Effector memory CD4-positive, alpha-beta T cell (primary cell): ENCODE results near the gene UAP1L1.
"Not testable (repeated sequence)": the region's sequence is repeated elsewhere in the genome, so short reads cannot be mapped to it uniquely, and the experiment has no call there.

Experiments
- DNase-seq, 3 donors: peaks; one replicate each; pipeline ENCODE4 v3.0.0-alpha.2; 2020
- H3K27ac ChIP-seq: 2 replicates; pipeline ENCODE4 v1.7.0; 2013; ENCODE audit warnings: mild to moderate bottlenecking, low read length, moderate library complexity; ENCODE audit not compliant: insufficient read depth, poor library complexity, severe bottlenecking
- H3K27me3 ChIP-seq: replicated peaks from 2 replicates; pipeline ENCODE4 v1.7.0; 2013; ENCODE audit warnings: mild to moderate bottlenecking, low read length; ENCODE audit not compliant: insufficient read depth, control insufficient read depth, poor library complexity, severe bottlenecking
- H3K36me3 ChIP-seq: 2 replicates; pipeline ENCODE4 v1.7.0; 2013; ENCODE audit warnings: mild to moderate bottlenecking, low read length, moderate library complexity; ENCODE audit not compliant: control insufficient read depth, insufficient read depth
- H3K4me1 ChIP-seq: 2 replicates; pipeline ENCODE4 v1.7.0; 2013; ENCODE audit warnings: low read length, mild to moderate bottlenecking; ENCODE audit not compliant: control insufficient read depth, insufficient read depth, poor library complexity, severe bottlenecking
- H3K4me3 ChIP-seq: 2 replicates; pipeline ENCODE4 v1.7.0; 2013; ENCODE audit warnings: low read length, low read depth, mild to moderate bottlenecking; ENCODE audit not compliant: insufficient read depth, poor library complexity, severe bottlenecking
- H3K9me3 ChIP-seq: 2 replicates; pipeline ENCODE4 v1.7.0; 2013; ENCODE audit warnings: mild to moderate bottlenecking, low read length, moderate library complexity; ENCODE audit not compliant: control insufficient read depth

UAP1L1 gene

DNA sequence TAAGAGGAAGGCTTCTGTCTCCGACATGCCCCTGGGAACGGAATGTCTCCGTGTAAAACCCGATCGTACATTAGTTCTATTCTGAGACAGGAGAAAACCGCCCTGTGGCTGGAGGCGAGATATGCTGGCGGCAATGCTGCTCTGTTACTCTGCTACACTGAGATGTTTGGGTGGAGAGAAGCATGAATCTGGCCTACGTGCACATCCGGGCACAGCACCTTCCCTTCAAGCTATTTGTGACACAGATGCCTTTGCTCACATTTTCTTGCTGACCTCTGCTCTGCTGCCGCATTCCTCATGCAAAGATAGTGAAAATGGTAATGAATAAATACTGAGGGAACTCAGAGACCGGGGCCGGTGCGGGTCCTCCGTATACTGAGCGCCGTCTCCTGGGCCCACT lies 39.4 kb downstream of the UAP1L1 start:
- Histone ChIP-seq H3K4me3 (no peak overlapping the region), H3K9me3 (no peaks in the 10 kb centered on the region), H3K4me1 (peaks cover 14% of the 10 kb centered on the region), H3K27ac (no peak overlapping the region), H3K27me3 (no peaks in the 10 kb centered on the region), H3K36me3 (peaks cover 13% of the 10 kb centered on the region)
- no peak for DNase-seq

DNA sequence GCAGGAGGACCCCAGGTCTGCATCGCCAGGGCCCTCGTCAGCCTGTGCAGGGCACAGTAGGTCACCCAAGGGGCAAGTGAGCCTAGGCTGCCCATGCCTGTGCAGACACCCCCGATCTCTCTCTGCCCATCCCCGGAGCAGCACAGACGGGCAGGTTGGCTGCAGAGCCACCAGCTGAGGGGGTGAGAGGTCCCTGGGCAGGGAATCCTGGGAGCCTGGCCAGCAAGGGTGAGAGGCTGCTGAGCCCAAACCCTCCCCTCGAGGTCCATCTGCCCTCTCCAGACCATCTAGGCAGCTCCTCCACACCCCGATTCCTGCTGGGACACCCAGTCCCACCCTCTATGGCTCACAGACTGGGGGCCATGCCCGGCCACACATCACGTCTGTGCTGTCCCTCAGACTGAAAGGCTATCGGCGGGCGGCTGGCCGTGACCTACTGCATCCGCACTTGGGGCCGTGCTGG lies 40.0 kb downstream of the UAP1L1 start:
- no peak for DNase-seq
- H3K36me3 ChIP-seq, result peaks cover 8% of the 10 kb centered on the region
- no peak overlapping the region for H3K4me3 ChIP-seq
- no peak overlapping the region for H3K27ac ChIP-seq
- peaks cover 14% of the 10 kb centered on the region for H3K4me1 ChIP-seq
- H3K27me3 ChIP-seq, result no peaks in the 10 kb centered on the region
- no peaks in the 10 kb centered on the region for H3K9me3 ChIP-seq

DNA sequence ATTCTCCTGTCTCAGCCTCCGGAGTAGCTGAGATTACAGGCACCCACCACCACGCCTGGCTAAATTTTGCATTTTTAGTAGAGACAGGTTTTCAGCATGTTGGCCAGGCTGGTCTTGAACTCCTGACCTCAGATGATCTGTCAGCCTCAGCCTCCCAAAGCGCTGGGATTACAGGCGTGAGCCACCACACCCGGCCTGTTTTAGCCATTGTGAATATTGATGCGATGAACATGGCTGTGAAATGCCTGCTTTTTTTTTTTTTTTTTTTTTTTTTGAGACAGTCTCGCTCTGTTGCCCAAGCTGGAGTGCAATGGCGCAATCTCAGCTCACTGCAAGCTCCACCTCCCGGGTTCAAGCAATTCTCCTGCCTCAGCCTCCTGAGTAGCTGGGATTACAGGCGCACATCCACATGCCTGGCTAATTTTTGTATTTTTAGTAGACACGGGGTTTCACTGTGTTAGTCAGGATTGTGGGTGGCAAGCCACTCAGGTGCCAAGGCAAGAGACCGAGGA lies 40.8 kb downstream of the UAP1L1 start:
- not testable (repeated sequence) for H3K36me3 ChIP-seq, DNase-seq, H3K9me3 ChIP-seq, H3K27me3 ChIP-seq, H3K27ac ChIP-seq, H3K4me3 ChIP-seq
- H3K4me1 ChIP-seq, result peaks cover 14% of the 10 kb centered on the region

DNA sequence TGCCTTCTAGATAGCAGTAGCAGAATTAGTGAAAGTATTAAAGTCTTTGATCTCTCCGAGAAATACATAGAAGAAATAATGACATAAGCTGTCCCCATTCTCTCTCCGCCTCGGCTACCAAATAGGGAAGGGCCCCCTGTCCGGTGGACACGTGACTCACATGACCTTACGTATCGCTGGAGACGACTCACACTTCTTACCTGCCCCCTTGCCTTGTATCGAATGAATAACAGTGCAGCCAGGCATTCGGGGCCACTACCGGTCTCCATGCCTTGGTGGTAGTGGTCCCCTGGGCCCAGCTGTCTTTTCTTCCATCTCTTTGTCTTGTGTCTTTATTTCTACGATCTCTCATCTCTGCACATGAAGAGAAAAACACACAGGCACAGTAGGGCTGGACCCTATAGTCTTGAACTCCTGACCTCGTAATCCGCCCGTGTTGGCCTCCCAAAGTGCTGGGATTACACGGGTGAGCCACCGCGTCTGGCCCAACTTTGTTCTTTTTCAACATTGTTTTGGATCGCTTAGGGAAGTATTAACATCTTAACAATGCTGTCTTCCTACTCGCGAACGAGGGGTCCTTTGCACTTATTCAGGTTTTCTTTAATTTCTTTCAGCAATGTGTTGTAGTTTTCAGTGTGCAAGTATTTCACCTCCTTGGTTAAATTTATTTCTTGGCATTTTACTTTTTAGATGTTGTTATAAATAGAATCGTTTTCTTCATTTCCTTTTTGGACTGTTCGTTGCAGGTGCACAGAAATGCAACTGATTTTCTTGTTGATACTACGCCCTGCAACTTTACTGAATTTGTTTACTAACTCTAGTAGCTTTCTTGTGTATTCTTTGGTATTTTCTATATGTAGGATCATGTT lies 44.8 kb downstream of the UAP1L1 start:
- H3K4me1 ChIP-seq, H3K9me3 ChIP-seq, DNase-seq, H3K4me3 ChIP-seq, H3K36me3 ChIP-seq, H3K27me3 ChIP-seq, H3K27ac ChIP-seq: not testable (repeated sequence)

DNA sequence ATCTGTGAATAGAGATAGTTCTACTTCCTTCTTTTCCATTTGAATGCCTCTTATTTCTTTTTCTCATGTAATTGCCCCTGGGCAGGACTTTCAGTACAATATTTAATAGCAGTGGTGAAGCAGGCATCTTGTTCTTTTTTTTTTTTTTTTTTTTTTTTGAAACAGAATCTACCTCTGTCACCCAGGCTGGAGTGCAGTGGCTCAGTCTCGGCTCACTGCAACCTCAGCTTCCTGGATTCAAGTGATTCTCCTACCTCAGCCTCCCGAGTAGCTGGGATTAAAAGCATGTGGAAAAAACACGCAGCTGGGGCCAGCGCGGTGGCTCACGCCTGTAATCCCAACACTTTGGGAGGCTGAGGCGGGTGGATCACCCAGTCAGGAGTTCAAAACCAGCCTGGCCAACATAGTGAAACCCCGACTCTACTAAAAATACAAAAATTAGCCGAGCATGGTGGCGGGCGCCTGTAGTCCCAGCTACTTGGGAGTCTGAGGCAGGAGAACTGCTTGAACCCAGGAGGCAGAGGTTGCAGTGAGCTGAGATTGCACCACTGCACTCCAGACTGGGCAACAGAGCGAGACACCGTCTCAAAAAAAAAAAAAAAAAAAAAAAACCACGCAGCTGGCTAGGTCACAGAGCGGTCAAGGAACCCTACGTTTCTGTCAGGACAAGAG lies 45.6 kb downstream of the UAP1L1 start:
- not testable (repeated sequence) for H3K9me3 ChIP-seq, H3K4me3 ChIP-seq, H3K27ac ChIP-seq, H3K36me3 ChIP-seq, DNase-seq, H3K27me3 ChIP-seq
- H3K4me1 ChIP-seq, result peaks cover 12% of the 10 kb centered on the region

DNA sequence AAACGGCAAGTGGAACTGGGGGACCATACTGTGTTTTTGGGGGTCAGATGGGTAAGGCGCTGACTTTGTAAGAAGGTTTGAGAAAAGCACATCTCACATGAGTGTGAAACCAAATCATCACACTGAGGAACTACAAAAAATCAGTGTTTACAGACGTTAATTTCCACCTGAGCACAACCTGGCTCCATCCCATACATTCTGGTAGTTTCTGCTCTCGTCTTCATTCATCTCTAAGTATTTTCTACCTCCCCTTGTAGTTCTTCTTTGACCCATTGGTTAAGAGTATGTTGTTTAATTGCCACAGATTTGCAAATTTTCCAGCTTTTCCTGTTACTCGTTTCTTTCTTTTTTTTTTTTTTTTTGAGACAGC lies 46.1 kb downstream of the UAP1L1 start:
- Histone ChIP-seq H3K4me1 (peaks cover 17% of the 10 kb centered on the region), H3K27me3 (no peaks in the 10 kb centered on the region)

DNA sequence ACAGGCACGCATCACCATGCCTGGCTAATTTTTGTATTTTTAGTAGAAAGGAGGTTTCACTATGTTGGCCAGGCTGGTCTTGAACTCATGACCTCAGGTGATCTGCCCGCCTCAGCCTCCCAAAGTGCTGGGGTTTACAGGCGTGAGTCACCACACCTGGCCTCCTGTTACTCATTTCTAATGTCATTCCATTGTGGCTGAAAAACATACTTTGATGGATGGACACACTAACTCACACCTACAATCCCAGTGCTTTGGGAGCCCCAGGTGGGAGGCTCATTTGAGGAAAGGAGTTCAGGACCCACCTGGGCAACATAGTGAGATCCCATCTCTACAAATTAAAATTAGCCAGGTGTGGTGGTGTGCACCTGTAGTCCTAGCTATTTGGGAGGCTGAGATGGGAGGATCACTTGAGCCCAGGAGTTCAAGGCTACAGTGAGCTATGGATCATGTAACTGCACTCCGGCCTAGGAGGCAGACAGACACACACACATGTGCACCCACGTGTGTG lies 46.7 kb downstream of the UAP1L1 start:
- H3K4me3 ChIP-seq, DNase-seq, H3K9me3 ChIP-seq, H3K27me3 ChIP-seq, H3K27ac ChIP-seq, H3K36me3 ChIP-seq: not testable (repeated sequence)
- H3K4me1 ChIP-seq, result peaks cover 23% of the 10 kb centered on the region

More for the DNA sequence above, 46.1 kb downstream of the UAP1L1 start:
- H3K36me3 ChIP-seq, result no peaks in the 10 kb centered on the region
- no peak for DNase-seq
- H3K27ac ChIP-seq, result no peak overlapping the region
- H3K4me3 ChIP-seq, result no peak overlapping the region
- no peaks in the 10 kb centered on the region for H3K9me3 ChIP-seq

DNA sequence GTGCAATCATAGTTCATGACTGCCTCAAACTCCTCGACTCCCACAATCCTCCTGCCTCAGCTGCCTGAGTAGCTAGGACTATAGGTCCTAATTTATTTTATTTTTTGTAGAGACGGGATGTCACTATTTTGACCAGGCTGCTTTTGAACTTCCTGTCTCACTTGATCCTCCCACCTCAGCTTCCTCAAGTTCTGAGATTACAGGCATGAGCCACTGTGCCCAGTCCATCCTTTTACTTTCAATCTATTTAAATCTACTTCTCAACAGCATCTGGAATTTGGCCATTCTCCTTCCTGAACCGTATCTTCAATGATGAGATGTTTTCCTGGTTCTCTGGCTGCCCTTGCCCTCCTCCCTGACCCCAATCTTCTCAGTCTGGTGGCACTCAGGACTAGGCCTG lies 49.5 kb downstream of the UAP1L1 start:
- Histone ChIP-seq H3K36me3 (no peaks in the 10 kb centered on the region), H3K4me1 (peaks cover 28% of the 10 kb centered on the region), H3K27ac (peak overlapping the region; percentile 77), H3K9me3 (peaks cover 13% of the 10 kb centered on the region), H3K27me3 (no peaks in the 10 kb centered on the region), H3K4me3 (peak overlapping the region; percentile 60)
- DNase-seq, result no peak

DNA sequence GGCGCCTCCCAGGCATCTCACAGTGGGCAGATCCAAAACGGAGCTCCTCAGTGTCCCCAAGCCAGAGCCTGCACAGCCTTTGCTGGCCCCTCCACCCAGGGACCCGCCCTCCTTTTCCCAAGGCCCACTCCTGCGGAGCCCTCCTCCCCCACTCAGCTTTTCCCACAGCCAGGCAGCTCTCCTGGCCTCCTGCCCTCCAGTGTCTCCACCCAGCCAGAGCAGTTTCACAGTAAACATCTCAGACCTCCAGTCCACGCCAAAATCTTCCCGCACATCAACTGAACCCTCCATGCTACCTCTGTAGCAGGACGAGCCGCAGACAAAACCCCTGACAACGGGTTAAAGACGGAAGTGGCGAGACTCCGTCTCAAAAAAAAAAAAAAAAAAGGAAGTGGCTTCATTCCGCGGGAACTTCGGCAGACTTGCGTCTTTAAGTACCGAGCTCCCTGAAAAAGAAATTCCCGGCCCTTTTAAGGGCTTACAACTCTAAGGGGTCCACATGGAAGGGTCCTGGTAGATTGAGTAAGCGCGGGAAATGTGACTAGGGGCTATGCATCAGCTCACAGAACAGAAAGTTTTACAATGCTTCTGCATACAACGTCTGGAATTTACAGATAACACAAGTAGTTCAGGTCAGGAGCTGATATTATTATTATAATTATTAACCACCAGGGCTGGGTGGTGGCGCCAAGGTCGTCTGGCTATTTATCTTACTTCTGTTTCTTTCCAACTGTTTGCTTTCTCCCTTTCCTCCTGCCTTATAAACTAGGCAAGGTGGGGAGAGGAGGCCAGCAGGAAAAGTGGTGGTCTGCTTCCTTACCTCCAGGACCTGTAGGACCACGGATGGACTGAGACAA lies 50.2 kb downstream of the UAP1L1 start:
- Histone ChIP-seq H3K4me3 (peak overlapping the region; percentile 60), H3K27ac (peak overlapping the region; percentile 77), H3K4me1 (peaks cover 28% of the 10 kb centered on the region), H3K9me3 (peaks cover 13% of the 10 kb centered on the region), H3K36me3 (no peaks in the 10 kb centered on the region), H3K27me3 (no peaks in the 10 kb centered on the region)
- DNase-seq, result peak in 1 of 3 donors; percentile 34
